Testis (tissue), 3 donors: ENCODE measurements around the gene PLCB1. TPM values are rescaled to one million over a fixed set of nuclear protein-coding genes. Genes with fewer than 3 reads are reported as not detected.

Experiments used
- DNase-seq: peaks from one replicate; pipeline ENCODE4 v3.0.0-alpha.2; 2019
- H3K27ac ChIP-seq, 2 donors: fragments of 200-600 bp; sonication (generic); one replicate each; pipeline ENCODE4 v1.5.1; 2019
- H3K27me3 ChIP-seq: fragments of 200-600 bp; sonication (generic); one replicate; pipeline ENCODE4 v1.5.1; 2019
- H3K36me3 ChIP-seq: fragments of 200-600 bp; sonication (generic); one replicate; pipeline ENCODE4 v1.5.1; 2017; ENCODE audit warnings: low read depth; ENCODE audit errors: missing control alignments
- H3K4me1 ChIP-seq: fragments of 200-600 bp; sonication (generic); one replicate; pipeline ENCODE4 v1.5.1; 2019
- H3K4me3 ChIP-seq, 2 donors: fragments of 200-600 bp; sonication (generic); one replicate each; pipeline ENCODE4 v1.5.1; 2017 to 2019
- H3K9me3 ChIP-seq: fragments of 200-600 bp; sonication (generic); one replicate; pipeline ENCODE4 v1.5.1; 2017
- CTCF ChIP-seq, 3 experiments: fragments of 450-650 bp in 2 of 3; fragments of 200-600 bp in 1 of 3; sonication (generic) in 1 of 3; IDR thresholded peaks; one replicate each; pipeline ENCODE4 v1.5.1; 2016 to 2019; ENCODE audit warnings: antibody characterized with exemption in 3 of 3, mild to moderate bottlenecking in 2 of 3, moderate library complexity in 1 of 3
- POLR2A ChIP-seq: fragments of 450-650 bp; IDR thresholded peaks from one replicate; pipeline ENCODE4 v1.6.1; 2017; ENCODE audit warnings: antibody characterized with exemption, mild to moderate bottlenecking, moderate library complexity
- WGBS, 2 donors: methylation state at CpG; one replicate each; pipeline ENCODE4 v1.1.5; 2018; 5-methylcytosine and 5-hydroxymethylcytosine counted together
- intact Hi-C: fragments of 100-400 bp; cut with DNase I; formaldehyde crosslinking; loops from one replicate; pipeline ENCODE4 v1.15.1; 2023; ENCODE audit warnings: low total_unique reads
- polyA plus RNA-seq: library from polyadenylated mRNA; stranded (reverse); fragments of 350-450 nt; fragmentation: Illumina TruSeq; extraction: RNeasy Lipid Tissue Mini Kit (QIAGEN cat#74804); gene quantifications from one replicate; pipeline ENCODE4 v1.2.3, GENCODE V29; 2014; ENCODE audit warnings: low read depth, low replicate concordance; ENCODE audit not compliant: insufficient read depth
- total RNA-seq, 2 donors: library from RNA; depleted of rRNA; stranded (reverse); fragments of >200 nt; gene quantifications; one replicate each; pipeline ENCODE4 v1.2.3, GENCODE V29; 2016

Gene PLCB1
- total and polyA plus RNA-seq, 3 donors from 2014 or later, result 3.1 to 9.8 (median 8.2) TPM

GRCh38 chr20:8670207-8670892, 538.3 kb downstream of the PLCB1 start:
- H3K4me1 ChIP-seq, result no peaks in the 10 kb centered on the region
- 77 to 91% methylated on average over 4 of the region's 4 CpGs for WGBS, 2 donors
- no peaks in the 10 kb centered on the region for H3K9me3 ChIP-seq
- H3K4me3 ChIP-seq, result no peak overlapping the region
- H3K36me3 ChIP-seq, result no peaks in the 10 kb centered on the region
- H3K27ac ChIP-seq, result no peak overlapping the region
- TF ChIP-seq CTCF (IDR thresholded peaks at IDR 0.05), result no peak
- TF ChIP-seq POLR2A, result no peak
- no peaks in the 10 kb centered on the region for H3K27me3 ChIP-seq
- DNase-seq, result no peak
- intact Hi-C loops, result no loop called here

GRCh38 chr20:8670893-8671215, 538.8 kb downstream of the PLCB1 start:
- Histone ChIP-seq H3K4me3 (no peak overlapping the region), H3K27ac (no peak overlapping the region), H3K4me1 (no peaks in the 10 kb centered on the region), H3K9me3 (no peaks in the 10 kb centered on the region), H3K27me3 (no peaks in the 10 kb centered on the region), H3K36me3 (no peaks in the 10 kb centered on the region)
- intact Hi-C loops, result no loop called here
- 67 to 86% methylated on average over 3 of the region's 3 CpGs for WGBS, 2 donors
- TF ChIP-seq POLR2A (no peak), CTCF (IDR thresholded peaks at IDR 0.05) (no peak)
- no peak for DNase-seq

- no peak for TF ChIP-seq POLR2A
- no peak for TF ChIP-seq CTCF (IDR thresholded peaks at IDR 0.05)
- H3K4me1 ChIP-seq, result no peaks in the 10 kb centered on the region
- intact Hi-C loops, result no loop called here
- H3K36me3 ChIP-seq, result no peaks in the 10 kb centered on the region
- H3K9me3 ChIP-seq, result no peaks in the 10 kb centered on the region
- no peaks in the 10 kb centered on the region for H3K27me3 ChIP-seq
- no peak overlapping the region for H3K4me3 ChIP-seq
- WGBS, 2 donors, result 74 to 77% methylated on average over 7 of the region's 7 CpGs
- H3K27ac ChIP-seq, result no peak overlapping the region
- no peak for DNase-seq
Measured at GRCh38 chr20:8671370-8671961, 539.4 kb downstream of the PLCB1 start.

GRCh38 chr20:8673116-8673515, 541.0 kb downstream of the PLCB1 start:
- H3K36me3 ChIP-seq, result no peaks in the 10 kb centered on the region
- intact Hi-C loops, result no loop called here
- no peak overlapping the region for H3K27ac ChIP-seq
- no peaks in the 10 kb centered on the region for H3K27me3 ChIP-seq
- H3K4me3 ChIP-seq, result no peak overlapping the region
- H3K4me1 ChIP-seq, result no peaks in the 10 kb centered on the region
- WGBS, 2 donors, result 95 to 98% methylated on average over 2 of the region's 2 CpGs
- H3K9me3 ChIP-seq, result no peaks in the 10 kb centered on the region
- no peak for DNase-seq
- TF ChIP-seq CTCF (IDR thresholded peaks at IDR 0.05) (no peak), POLR2A (no peak)

- Histone ChIP-seq H3K36me3 (no peaks in the 10 kb centered on the region), H3K4me3 (no peak overlapping the region), H3K27me3 (no peaks in the 10 kb centered on the region), H3K9me3 (no peaks in the 10 kb centered on the region), H3K4me1 (no peaks in the 10 kb centered on the region), H3K27ac (no peak overlapping the region)
- 87 to 93% methylated on average over 10 of the region's 10 CpGs for WGBS, 2 donors
- intact Hi-C loops, result no loop called here
- TF ChIP-seq POLR2A, result no peak
- no peak for TF ChIP-seq CTCF (IDR thresholded peaks at IDR 0.05)
- DNase-seq, result no peak
Measured at GRCh38 chr20:8675896-8676295, 543.8 kb downstream of the PLCB1 start.
